Neural cell (in vitro differentiated cells): ENCODE results near the gene GSC2. TPM values are rescaled to one million over a fixed set of nuclear protein-coding genes. Genes with fewer than 3 reads are reported as not detected.

Experiments used
- H2AFZ ChIP-seq: fragments of 200-600, 300-800 bp; sonication (generic), shearing (Covaris generic); 2 replicates; pipeline ENCODE4 v1.6.0; 2014; ENCODE audit warnings: low read depth, mild to moderate bottlenecking, antibody characterized with exemption, low read length, moderate library complexity
- H3F3A ChIP-seq: fragments of 200-600 bp; shearing (Covaris generic); 2 replicates; pipeline ENCODE4 v1.6.1; 2016; ENCODE audit warnings: mild to moderate bottlenecking, moderate library complexity, mixed read lengths, antibody characterized with exemption, low read length; ENCODE audit not compliant: insufficient read depth, poor library complexity, severe bottlenecking
- H3K27ac ChIP-seq: fragments of 200-600, 300-800 bp; sonication (generic), shearing (Covaris generic); 2 replicates; pipeline ENCODE4 v1.5.1; 2014; ENCODE audit warnings: mild to moderate bottlenecking, low read length, moderate library complexity
- H3K27me3 ChIP-seq: fragments of 300-800, 200-600 bp; sonication (generic), shearing (Covaris generic); 2 replicates; pipeline ENCODE4 v1.6.0; 2014; ENCODE audit warnings: mild to moderate bottlenecking, low read depth, low read length, moderate library complexity; ENCODE audit not compliant: insufficient read depth
- H3K36me3 ChIP-seq: fragments of 300-800, 200-600 bp; sonication (generic), shearing (Covaris generic); 2 replicates; pipeline ENCODE4 v1.5.1; 2014; ENCODE audit warnings: mild to moderate bottlenecking, antibody characterized with exemption, low read length, moderate library complexity; ENCODE audit not compliant: insufficient read depth
- H3K4me2 ChIP-seq: fragments of 300-800, 200-600 bp; sonication (generic), shearing (Covaris generic); 2 replicates; pipeline ENCODE4 v1.6.0; 2014; ENCODE audit warnings: mild to moderate bottlenecking, low read length
- H3K4me3 ChIP-seq: fragments of 300-800, 200-600 bp; sonication (generic), shearing (Covaris generic); 2 replicates; pipeline ENCODE4 v1.5.1; 2014; ENCODE audit warnings: mild to moderate bottlenecking, low read length, moderate library complexity
- H3K79me2 ChIP-seq: fragments of 200-600 bp; shearing (Covaris generic); replicated peaks from 2 replicates; pipeline ENCODE4 v1.6.0; 2014; ENCODE audit warnings: mild to moderate bottlenecking, low read length, moderate library complexity; ENCODE audit not compliant: insufficient read depth
- H3K9ac ChIP-seq: fragments of 300-800, 200-600 bp; sonication (generic), shearing (Covaris generic); 2 replicates; pipeline ENCODE4 v1.6.1; 2016; ENCODE audit warnings: mild to moderate bottlenecking, low read length, mixed read lengths
- H3K9me2 ChIP-seq: fragments of 200-600 bp; shearing (Covaris generic); 2 replicates; pipeline ENCODE4 v1.6.1; 2016; ENCODE audit warnings: mild to moderate bottlenecking, low read length, mixed read lengths; ENCODE audit not compliant: insufficient read depth
- H3K9me3 ChIP-seq: fragments of 200-600, 300-800 bp; sonication (generic), shearing (Covaris generic); 2 replicates; pipeline ENCODE4 v1.6.1; 2016; ENCODE audit warnings: mild to moderate bottlenecking, mixed run types, low read length, moderate library complexity, mixed read lengths
- H4K20me1 ChIP-seq: fragments of 200-600 bp; shearing (Covaris generic); 2 replicates; pipeline ENCODE4 v1.6.1; 2016; ENCODE audit warnings: mild to moderate bottlenecking, mixed run types; ENCODE audit not compliant: insufficient read depth
- CTCF ChIP-seq: fragments of 450-650 bp; IDR thresholded peaks from 2 replicates; pipeline ENCODE4 v1.5.1; 2014; ENCODE audit warnings: antibody characterized with exemption, mild to moderate bottlenecking, moderate library complexity; ENCODE audit not compliant: poor library complexity, severe bottlenecking
- EP300 ChIP-seq: fragments of 450-650 bp; conservative IDR thresholded peaks from 2 replicates; pipeline ENCODE4 v1.6.1; 2014; ENCODE audit warnings: antibody characterized with exemption, mild to moderate bottlenecking, moderate library complexity; ENCODE audit not compliant: poor library complexity, severe bottlenecking
- EZH2 ChIP-seq: fragments of 200-600, 300-800 bp; shearing (Covaris generic), sonication (generic); IDR thresholded peaks from 2 replicates; pipeline ENCODE4 v1.6.1; 2014; ENCODE audit warnings: antibody characterized with exemption, low read length, borderline replicate concordance, mild to moderate bottlenecking; ENCODE audit not compliant: insufficient read depth, poor library complexity, severe bottlenecking
- MXI1 ChIP-seq: fragments of 450-650 bp; conservative IDR thresholded peaks from 2 replicates; pipeline ENCODE4 v1.6.1; 2014; ENCODE audit warnings: antibody characterized with exemption, mild to moderate bottlenecking; ENCODE audit not compliant: poor library complexity, severe bottlenecking
- POLR2AphosphoS5 ChIP-seq: IDR thresholded peaks from 2 replicates; pipeline ENCODE4 v1.6.1; 2012
- RAD21 ChIP-seq: fragments of 450-650 bp; conservative IDR thresholded peaks from 2 replicates; pipeline ENCODE4 v1.6.1; 2014; ENCODE audit warnings: antibody characterized with exemption, mild to moderate bottlenecking, moderate library complexity
- REST ChIP-seq: IDR thresholded peaks from 2 replicates; pipeline ENCODE4 v1.6.1; 2012; ENCODE audit warnings: borderline replicate concordance
- SMC3 ChIP-seq: fragments of 450-650 bp; conservative IDR thresholded peaks from 2 replicates; pipeline ENCODE4 v1.6.1; 2014; ENCODE audit warnings: antibody characterized with exemption, mild to moderate bottlenecking, moderate library complexity; ENCODE audit not compliant: poor library complexity
- TAF1 ChIP-seq: IDR thresholded peaks from 2 replicates; pipeline ENCODE4 v1.6.1; 2012; ENCODE audit warnings: low read depth
- polyA plus RNA-seq: library from polyadenylated mRNA; depleted of rRNA; stranded (reverse); fragments of >200 nt; gene quantifications from 2 replicates; pipeline ENCODE4 v1.2.3, GENCODE V29; 2014

The GSC2 gene
- polyA plus RNA-seq, 1 donor from 2014 or later = not detected

GRCh38 chr22:19121631-19122142, 28.4 kb downstream of the GSC2 start:
- Histone ChIP-seq H4K20me1 (peaks cover 5% of the 10 kb centered on the region), H3K79me2 (peaks cover 49% of the 10 kb centered on the region), H3F3A (no peaks in the 10 kb centered on the region), H3K9me3 (no peaks in the 10 kb centered on the region), H3K4me2 (peak overlapping the region; percentile 96), H3K4me3 (peak overlapping the region; percentile 99), H3K27me3 (no peaks in the 10 kb centered on the region), H2AFZ (peak overlapping the region; percentile 65), H3K27ac (peak overlapping the region; percentile 93), H3K9me2 (no peaks in the 10 kb centered on the region), H3K36me3 (no peaks in the 10 kb centered on the region), H3K9ac (peak overlapping the region; percentile 98)
- TF ChIP-seq SMC3 (no peak), EZH2 (no peak), MXI1 (no peak), RAD21 (no peak), REST (no peak), CTCF (no peak), POLR2AphosphoS5 (no peak), EP300 (no peak), TAF1 (no peak)

GRCh38 chr22:19120829-19121630, 29.1 kb downstream of the GSC2 start:
- H3K9me2 ChIP-seq = no peaks in the 10 kb centered on the region
- no peaks in the 10 kb centered on the region for H3K36me3 ChIP-seq
- H3K4me3 ChIP-seq = peak overlapping the region; percentile 99
- peak overlapping the region; percentile 98 for H3K9ac ChIP-seq
- peaks cover 56% of the 10 kb centered on the region for H3K79me2 ChIP-seq
- H3K27me3 ChIP-seq = no peaks in the 10 kb centered on the region
- TF ChIP-seq RAD21 (no peak), TAF1 (no peak), CTCF (no peak), MXI1 (no peak), EZH2 (no peak), SMC3 (no peak), EP300 (no peak), POLR2AphosphoS5 (no peak), REST (no peak)
- peaks cover 5% of the 10 kb centered on the region for H4K20me1 ChIP-seq
- peak overlapping the region; percentile 12 for H2AFZ ChIP-seq
- H3K27ac ChIP-seq = peak overlapping the region; percentile 93
- H3K4me2 ChIP-seq = peak overlapping the region; percentile 96
- no peaks in the 10 kb centered on the region for H3F3A ChIP-seq
- no peaks in the 10 kb centered on the region for H3K9me3 ChIP-seq
